Nasal cavity respiratory epithelium epithelial cell of viscerocranial mucosa (primary cell): ENCODE measurements around the gene C10orf88. TPM values are rescaled to one million over a fixed set of nuclear protein-coding genes. Genes with fewer than 3 reads are reported as not detected.

Experiments used
- total RNA-seq: library from RNA; depleted of rRNA; stranded (reverse); fragments of >200 nt; gene quantifications from 2 replicates; pipeline ENCODE4 v1.2.3, GENCODE V29; 2014

The C10orf88 gene, protein sequence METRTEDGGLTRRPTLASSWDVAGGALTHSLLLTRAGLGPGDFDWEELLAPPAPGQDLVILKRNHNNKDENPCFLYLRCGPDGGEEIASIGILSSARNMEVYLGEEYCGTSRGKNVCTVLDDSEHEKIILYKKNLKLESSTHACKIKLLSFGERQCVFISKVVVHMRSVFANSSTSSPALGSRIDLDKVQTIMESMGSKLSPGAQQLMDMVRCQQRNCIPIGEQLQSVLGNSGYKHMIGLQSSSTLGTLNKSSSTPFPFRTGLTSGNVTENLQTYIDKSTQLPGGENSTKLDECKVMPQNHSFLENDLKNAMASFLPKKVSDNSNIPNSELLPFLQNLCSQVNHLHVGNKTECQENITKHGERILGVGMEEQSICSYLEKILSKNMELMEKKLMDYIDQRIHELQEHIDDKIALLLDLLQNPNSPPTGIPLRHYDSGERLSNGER
- total RNA-seq: 14.4 and 14.9 TPM in 2 replicates

DNA sequence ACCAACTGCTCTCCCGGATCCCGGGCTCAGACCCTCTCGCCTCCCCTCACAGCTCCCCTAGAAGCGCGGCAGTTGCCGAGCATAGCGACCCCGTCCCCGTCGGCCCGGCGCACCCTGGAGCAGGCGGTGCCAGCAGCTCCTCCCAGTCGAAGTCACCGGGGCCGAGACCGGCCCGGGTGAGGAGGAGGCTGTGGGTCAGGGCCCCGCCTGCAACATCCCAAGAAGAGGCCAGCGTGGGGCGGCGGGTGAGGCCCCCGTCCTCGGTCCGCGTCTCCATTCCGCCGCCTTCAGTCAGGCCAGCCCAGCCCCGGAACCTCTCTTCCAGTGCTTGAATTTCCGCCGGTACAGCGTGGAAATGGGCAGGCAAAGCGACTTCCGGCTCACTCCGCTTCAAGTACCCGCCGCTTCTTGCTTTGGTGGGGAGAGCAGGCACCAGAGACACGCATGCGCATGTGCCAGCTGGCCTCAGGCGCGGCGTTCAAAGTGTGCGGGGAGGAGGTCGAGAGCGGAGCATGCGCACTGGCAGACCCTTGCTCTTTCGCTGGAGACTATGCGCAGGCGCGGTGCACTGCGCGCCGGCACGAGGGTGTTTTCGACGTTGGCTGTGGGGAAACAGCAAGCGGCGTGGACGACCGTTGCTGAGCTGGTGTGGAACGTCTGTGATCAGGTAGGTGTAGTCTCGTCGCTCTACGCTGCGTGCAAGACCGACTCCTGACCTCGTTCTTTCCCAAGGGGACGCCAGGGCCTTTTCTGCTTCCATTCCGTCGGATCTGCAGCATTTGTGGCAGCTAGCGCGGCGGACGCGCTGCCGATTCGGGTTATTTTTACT lies at the start of gene C10orf88:
Gene C10orf88, minus strand, starts transcription at position 326 of the 829 bp plus-strand sequence. Its CDS starts 49 bp downstream, at position 277.

GRCh38 chr10:122980209-122981065 lies 26.4 kb upstream of the C10orf88 start, which contains the start of gene PSTK:
Gene PSTK, plus strand, starts transcription at chr10:122980401. Its CDS starts 79 bp downstream, at chr10:122980480.

GRCh38 chr10:122910310-122910709 lies 43.7 kb downstream of the C10orf88 start, which contains the start of gene FAM24A:
Gene FAM24A, plus strand, starts transcription at chr10:122910610. Its CDS starts 1,025 bp downstream, at chr10:122911635.

Other genes starting within 250 kb of the C10orf88 start
- 0.34 and 0.93 TPM in 2 replicates for gene CUZD1, start 108.4 kb downstream of the C10orf88 start, total RNA-seq
- 4.1 and 6.2 TPM in 2 replicates for gene FAM24B, start 74.6 kb downstream of the C10orf88 start, total RNA-seq
- gene FAM24A, start 43.6 kb downstream of the C10orf88 start, total RNA-seq: not detected in 2 replicates
- gene PSTK, start 26.2 kb upstream of the C10orf88 start, total RNA-seq: 4.5 and 7.5 TPM in 2 replicates
- gene IKZF5, start 54.6 kb upstream of the C10orf88 start, total RNA-seq: 2.4 and 5.8 TPM in 2 replicates
- gene ACADSB, start 54.8 kb upstream of the C10orf88 start, total RNA-seq: 3.1 and 6.2 TPM in 2 replicates
- gene HMX3, start 181.7 kb upstream of the C10orf88 start, total RNA-seq: 0.07 and 0.34 TPM in 2 replicates
- gene HMX2, start 193.9 kb upstream of the C10orf88 start, total RNA-seq: not detected in 2 replicates
- gene BUB3, start 200.2 kb upstream of the C10orf88 start, total RNA-seq: 108 and 153 TPM in 2 replicates